PFSK-1 (cell line): ENCODE data around the gene KCNG4.

Experiments
- FOXP2 ChIP-seq: optimal IDR thresholded peaks from 2 replicates; pipeline ENCODE3; 2011; ENCODE audit warnings: borderline replicate concordance, control low read depth, inconsistent platforms; ENCODE audit not compliant: insufficient read depth; ENCODE audit errors: extremely low read length, extremely low read depth
- POLR2AphosphoS5 ChIP-seq: IDR thresholded peaks from 2 replicates; pipeline ENCODE4 v1.6.1; 2012; ENCODE audit warnings: low read depth, mild to moderate bottlenecking, control low read depth, low read length, moderate library complexity
- SIN3A ChIP-seq: IDR thresholded peaks from 2 replicates; pipeline ENCODE4 v1.6.1; 2012; ENCODE audit warnings: mild to moderate bottlenecking, low read length, moderate library complexity, borderline replicate concordance; ENCODE audit not compliant: insufficient read depth
- TAF1 ChIP-seq: IDR thresholded peaks from 2 replicates; pipeline ENCODE4 v1.6.1; 2012; ENCODE audit warnings: low read length, control low read depth, borderline replicate concordance; ENCODE audit not compliant: insufficient read depth
- TF ChIP-seq, protein P1 (sequence below), 2 experiments: IDR thresholded peaks; 2 replicates each; pipeline versions ENCODE4 v1.6.1 to v1.8.0; 2011 to 2012; ENCODE audit warnings: low read depth in 2 of 2, low read length in 2 of 2, control low read depth in 1 of 2, inconsistent platforms in 1 of 2, mild to moderate bottlenecking in 1 of 2, moderate library complexity in 1 of 2; ENCODE audit not compliant: insufficient read depth in 1 of 2

The KCNG4 gene

DNA sequence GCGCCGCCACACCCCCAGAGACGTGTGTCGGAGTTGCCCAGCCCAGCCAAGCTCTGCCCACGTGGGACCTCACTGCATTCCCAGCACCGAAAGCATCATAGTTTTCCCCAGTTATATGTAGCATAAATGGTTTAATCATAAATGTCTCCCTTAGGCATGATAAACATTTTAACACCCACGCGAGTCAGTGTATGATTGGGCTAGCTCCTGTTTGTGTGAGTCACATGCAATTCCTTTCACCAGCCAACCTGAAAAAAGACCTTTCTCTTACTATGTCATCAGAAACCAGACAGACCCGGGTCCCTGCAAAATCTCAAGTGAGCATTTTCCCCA is 62.1 kb downstream of the KCNG4 start:
- no peak for TF ChIP-seq FOXP2
- TF ChIP-seq TAF1: no peak
- TF ChIP-seq, protein P1, sequence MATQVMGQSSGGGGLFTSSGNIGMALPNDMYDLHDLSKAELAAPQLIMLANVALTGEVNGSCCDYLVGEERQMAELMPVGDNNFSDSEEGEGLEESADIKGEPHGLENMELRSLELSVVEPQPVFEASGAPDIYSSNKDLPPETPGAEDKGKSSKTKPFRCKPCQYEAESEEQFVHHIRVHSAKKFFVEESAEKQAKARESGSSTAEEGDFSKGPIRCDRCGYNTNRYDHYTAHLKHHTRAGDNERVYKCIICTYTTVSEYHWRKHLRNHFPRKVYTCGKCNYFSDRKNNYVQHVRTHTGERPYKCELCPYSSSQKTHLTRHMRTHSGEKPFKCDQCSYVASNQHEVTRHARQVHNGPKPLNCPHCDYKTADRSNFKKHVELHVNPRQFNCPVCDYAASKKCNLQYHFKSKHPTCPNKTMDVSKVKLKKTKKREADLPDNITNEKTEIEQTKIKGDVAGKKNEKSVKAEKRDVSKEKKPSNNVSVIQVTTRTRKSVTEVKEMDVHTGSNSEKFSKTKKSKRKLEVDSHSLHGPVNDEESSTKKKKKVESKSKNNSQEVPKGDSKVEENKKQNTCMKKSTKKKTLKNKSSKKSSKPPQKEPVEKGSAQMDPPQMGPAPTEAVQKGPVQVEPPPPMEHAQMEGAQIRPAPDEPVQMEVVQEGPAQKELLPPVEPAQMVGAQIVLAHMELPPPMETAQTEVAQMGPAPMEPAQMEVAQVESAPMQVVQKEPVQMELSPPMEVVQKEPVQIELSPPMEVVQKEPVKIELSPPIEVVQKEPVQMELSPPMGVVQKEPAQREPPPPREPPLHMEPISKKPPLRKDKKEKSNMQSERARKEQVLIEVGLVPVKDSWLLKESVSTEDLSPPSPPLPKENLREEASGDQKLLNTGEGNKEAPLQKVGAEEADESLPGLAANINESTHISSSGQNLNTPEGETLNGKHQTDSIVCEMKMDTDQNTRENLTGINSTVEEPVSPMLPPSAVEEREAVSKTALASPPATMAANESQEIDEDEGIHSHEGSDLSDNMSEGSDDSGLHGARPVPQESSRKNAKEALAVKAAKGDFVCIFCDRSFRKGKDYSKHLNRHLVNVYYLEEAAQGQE (IDR thresholded peaks at IDR 0.05; ENCODE audit: insufficient read depth in 1 of 2, low read depth in 2 of 2, low read length in 2 of 2): no peak
- no peak for TF ChIP-seq POLR2AphosphoS5
- TF ChIP-seq SIN3A: no peak

DNA sequence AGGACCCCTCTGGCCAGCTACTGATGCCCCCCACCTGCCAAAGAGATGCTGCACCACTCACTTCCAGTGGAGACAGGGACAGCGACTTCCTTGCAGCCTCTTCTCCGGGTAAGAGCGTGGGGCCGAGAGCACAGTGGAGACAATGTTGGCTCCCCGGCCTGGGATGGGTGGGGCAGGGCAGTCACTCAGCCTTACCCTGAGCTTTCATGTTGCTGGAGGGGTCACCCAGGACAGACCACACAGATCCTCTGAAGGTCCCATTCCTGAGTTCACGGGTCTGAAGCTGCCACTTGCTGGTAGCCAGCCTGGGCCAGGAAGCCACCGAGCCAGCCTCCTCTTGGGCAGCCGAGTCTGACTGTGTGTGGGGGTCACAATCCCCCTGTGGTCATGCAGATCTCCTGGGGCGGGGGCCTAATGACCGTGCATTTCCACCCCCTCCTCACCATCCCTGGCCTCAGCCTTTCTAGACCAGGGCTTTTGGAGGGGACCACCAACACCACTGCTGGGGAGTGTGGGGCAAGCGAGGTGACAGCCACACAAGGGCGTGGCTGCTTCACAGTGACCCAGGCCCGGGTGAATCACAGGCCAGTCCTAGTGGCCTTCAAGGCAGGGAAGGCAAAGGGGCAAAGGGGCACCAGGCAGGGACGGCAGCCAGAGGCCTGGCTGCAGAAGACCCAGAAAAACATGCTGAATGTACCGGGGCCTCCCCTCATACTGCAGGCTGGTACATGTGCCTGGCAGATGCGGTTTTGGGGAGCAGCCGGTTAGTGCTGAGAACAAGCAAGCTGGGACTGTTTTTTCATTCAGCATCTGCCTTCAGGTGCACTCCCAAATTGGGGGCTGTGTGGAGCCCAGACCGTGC is 63.4 kb downstream of the KCNG4 start:
- TF ChIP-seq POLR2AphosphoS5: no peak
- TF ChIP-seq, protein P1 (IDR thresholded peaks at IDR 0.05; ENCODE audit: insufficient read depth in 1 of 2, low read depth in 2 of 2, low read length in 2 of 2): no peak
- TF ChIP-seq TAF1: no peak
- no peak for TF ChIP-seq SIN3A
- no peak for TF ChIP-seq FOXP2

DNA sequence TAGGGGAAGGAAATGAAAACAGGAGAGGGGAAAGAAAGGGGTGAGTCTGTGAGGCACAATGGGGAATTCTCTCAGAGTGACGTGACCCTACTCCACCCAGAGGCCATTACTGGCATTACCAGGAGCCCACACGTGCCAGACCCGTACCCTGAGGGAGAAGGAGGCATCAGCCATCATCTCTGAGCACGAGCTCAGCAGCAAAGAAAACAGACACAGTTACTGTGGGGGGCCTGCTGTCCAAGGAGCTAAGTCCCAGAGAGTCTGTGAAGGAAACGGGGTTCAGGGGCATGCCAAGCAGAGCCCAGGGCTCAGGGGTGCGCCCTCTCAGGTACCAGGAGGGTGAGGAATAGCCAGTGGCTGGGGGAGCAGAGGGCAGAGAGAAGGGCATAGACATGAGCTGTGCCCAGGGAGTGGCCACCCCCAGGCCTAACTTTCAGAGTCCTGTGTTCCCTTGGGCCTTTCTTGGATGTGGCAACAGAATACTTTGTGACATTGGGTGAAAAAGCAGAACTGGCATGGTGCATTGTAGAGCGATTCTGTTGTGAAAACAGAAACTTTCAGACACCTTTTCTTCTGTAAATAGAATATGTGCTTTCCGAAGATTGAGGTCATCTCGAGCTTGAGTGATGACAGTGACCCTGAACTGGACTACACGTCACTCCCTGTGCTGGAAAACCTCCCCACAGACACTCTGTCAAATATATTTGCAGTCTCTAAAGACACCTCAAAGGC is 64.3 kb downstream of the KCNG4 start:
- TF ChIP-seq, protein P1 (IDR thresholded peaks at IDR 0.05; ENCODE audit: insufficient read depth in 1 of 2, low read depth in 2 of 2, low read length in 2 of 2): no peak
- TF ChIP-seq SIN3A: no peak
- no peak for TF ChIP-seq POLR2AphosphoS5
- TF ChIP-seq FOXP2: no peak
- no peak for TF ChIP-seq TAF1

GRCh38 chr16:84174396-84174795 is 65.4 kb downstream of the KCNG4 start:
- no peak for TF ChIP-seq POLR2AphosphoS5
- TF ChIP-seq, protein P1 (IDR thresholded peaks at IDR 0.05; ENCODE audit: insufficient read depth in 1 of 2, low read depth in 2 of 2, low read length in 2 of 2): no peak
- no peak for TF ChIP-seq FOXP2
- no peak for TF ChIP-seq TAF1
- no peak for TF ChIP-seq SIN3A
